Thoracic aorta (tissue), 2 donors: Measurements from ENCODE around the gene ST7. TPM values are rescaled to one million over a fixed set of nuclear protein-coding genes. Genes with fewer than 3 reads are reported as not detected.

Experiments used
- ATAC-seq: fragments of 150-250 bp; one replicate; pipeline ENCODE4 v1.8.0; 2017; ENCODE audit warnings: low read depth; ENCODE audit not compliant: insufficient number of reproducible peaks, low FRiP score
- DNase-seq: peaks from one replicate; pipeline ENCODE4 v3.0.0-alpha.2; 2020; ENCODE audit warnings: low spot score
- H3K27ac ChIP-seq, 2 donors: fragments of 200-600 bp; sonication (generic); 1 replicate in 1 of 2; 2 replicates in 1 of 2; pipeline ENCODE4 v1.5.1; 2016; ENCODE audit warnings: mild to moderate bottlenecking in 2 of 2, moderate library complexity in 2 of 2
- H3K27me3 ChIP-seq: fragments of 200-600 bp; sonication (generic); replicated peaks from 2 replicates; pipeline ENCODE4 v1.6.0; 2016; ENCODE audit warnings: mild to moderate bottlenecking; ENCODE audit not compliant: insufficient read depth
- H3K36me3 ChIP-seq: fragments of 200-600 bp; sonication (generic); one replicate; pipeline ENCODE4 v1.5.1; 2016
- H3K4me1 ChIP-seq, 2 donors: fragments of 200-600 bp; sonication (generic); 1 replicate in 1 of 2; 2 replicates in 1 of 2; pipeline versions ENCODE4 v1.5.1 to v1.6.0; 2016; ENCODE audit warnings: low read depth in 2 of 2, mild to moderate bottlenecking in 1 of 2; ENCODE audit not compliant: control insufficient read depth in 1 of 2
- H3K4me3 ChIP-seq: fragments of 200-600 bp; sonication (generic); 2 replicates; pipeline ENCODE4 v1.5.1; 2016; ENCODE audit warnings: mild to moderate bottlenecking
- H3K9me3 ChIP-seq: fragments of 200-600 bp; sonication (generic); 2 replicates; pipeline ENCODE4 v1.5.1; 2016
- total RNA-seq, 2 donors: library from RNA; depleted of rRNA; stranded (reverse); fragments of >200 nt; gene quantifications; one replicate each; pipeline versions ENCODE4 v1.1.0 to v1.2.3, GENCODE V29; 2016
- TF ChIP-seq, protein P1 (sequence below): fragments of 200-600 bp; sonication (generic); IDR thresholded peaks from one replicate; pipeline ENCODE4 v1.5.1; 2019; ENCODE audit warnings: antibody characterized with exemption

ST7 gene
- total RNA-seq, 2 donors from 2014 or later, result 29.8 to 56.2 TPM

DNA sequence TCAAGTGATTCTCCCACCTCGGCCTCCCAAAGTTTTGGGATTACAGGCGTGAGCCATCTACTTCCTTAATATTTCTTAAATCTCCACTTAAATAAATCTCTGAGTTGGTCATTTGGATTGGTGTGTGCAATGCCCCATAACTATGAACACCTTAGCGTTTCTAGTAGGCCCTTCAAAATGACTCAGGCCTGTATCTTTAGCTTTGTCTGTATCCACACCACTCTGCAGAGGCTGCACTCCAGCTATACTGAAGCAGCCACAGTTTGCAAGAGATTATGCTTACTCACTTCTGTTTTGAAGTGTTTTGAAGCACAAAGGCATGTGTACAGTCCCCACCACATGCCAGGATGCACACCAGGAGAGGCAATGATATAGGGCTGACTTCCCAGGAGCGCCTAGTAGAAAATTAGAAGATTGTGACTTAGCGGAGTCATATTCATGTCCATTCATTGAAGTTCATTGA lies 2.4 kb upstream of the ST7 start:
- TF ChIP-seq, protein P1, sequence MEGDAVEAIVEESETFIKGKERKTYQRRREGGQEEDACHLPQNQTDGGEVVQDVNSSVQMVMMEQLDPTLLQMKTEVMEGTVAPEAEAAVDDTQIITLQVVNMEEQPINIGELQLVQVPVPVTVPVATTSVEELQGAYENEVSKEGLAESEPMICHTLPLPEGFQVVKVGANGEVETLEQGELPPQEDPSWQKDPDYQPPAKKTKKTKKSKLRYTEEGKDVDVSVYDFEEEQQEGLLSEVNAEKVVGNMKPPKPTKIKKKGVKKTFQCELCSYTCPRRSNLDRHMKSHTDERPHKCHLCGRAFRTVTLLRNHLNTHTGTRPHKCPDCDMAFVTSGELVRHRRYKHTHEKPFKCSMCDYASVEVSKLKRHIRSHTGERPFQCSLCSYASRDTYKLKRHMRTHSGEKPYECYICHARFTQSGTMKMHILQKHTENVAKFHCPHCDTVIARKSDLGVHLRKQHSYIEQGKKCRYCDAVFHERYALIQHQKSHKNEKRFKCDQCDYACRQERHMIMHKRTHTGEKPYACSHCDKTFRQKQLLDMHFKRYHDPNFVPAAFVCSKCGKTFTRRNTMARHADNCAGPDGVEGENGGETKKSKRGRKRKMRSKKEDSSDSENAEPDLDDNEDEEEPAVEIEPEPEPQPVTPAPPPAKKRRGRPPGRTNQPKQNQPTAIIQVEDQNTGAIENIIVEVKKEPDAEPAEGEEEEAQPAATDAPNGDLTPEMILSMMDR, result no peak
- ATAC-seq (no peak), DNase-seq (no peak)
- Histone ChIP-seq H3K9me3 (no peaks in the 10 kb centered on the region), H3K36me3 (no peaks in the 10 kb centered on the region), H3K4me1 (peaks cover 22 to 39% of the 10 kb centered on the region in 2 donors), H3K27ac (peak overlapping the region; percentile 0 to 4), H3K27me3 (no peaks in the 10 kb centered on the region), H3K4me3 (no peak overlapping the region)

DNA sequence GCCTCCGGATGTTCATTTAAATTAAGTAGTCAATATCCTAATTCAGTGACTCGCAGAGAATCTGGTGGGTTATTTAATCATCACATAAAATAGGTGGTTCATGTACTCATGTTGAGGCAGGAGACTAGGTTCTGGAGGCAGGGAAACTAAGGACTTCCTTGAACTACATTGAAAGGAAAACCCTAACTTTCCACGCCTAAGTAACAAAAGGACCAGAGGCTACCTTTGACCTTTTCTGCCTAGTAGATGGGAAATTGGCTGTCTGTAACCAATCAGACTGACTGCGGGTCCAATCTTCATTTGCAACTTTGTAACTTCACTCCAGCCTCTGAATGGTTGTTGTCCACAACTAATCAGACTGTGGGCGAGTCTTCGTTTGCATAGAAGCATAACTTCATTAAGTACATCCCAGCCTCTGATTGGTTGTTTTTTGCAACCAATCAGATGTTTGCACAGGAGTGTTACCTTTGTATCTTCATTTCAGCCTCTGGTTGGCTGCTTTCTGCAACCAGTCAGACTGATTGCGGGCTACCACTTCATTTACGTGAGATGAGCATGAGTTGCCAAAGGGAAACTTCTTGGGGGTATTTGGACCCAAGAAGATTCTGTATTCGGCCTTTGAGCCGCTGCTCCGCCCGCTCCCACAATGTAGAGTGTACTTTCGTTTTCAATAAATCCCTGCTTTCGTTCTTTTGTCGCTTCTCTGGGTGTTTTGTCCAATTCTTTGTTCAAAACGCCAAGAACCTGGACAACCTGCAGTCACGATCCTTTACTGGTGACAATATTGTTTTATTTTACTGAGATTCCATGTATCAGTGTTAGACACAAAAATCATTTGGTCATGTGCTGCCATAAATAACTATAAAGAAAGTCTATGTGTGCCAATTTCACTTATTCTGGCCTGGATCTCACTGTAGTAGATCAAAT lies 1.7 kb upstream of the ST7 start:
- TF ChIP-seq, protein P1, result no peak
- H3K27me3 ChIP-seq, result no peaks in the 10 kb centered on the region
- no peaks in the 10 kb centered on the region for H3K36me3 ChIP-seq
- ATAC-seq (no peak), DNase-seq (no peak)
- peak overlapping the region; percentile 90 to 100 for H3K27ac ChIP-seq
- H3K4me3 ChIP-seq, result no peak overlapping the region
- H3K4me1 ChIP-seq, result peaks cover 28 to 46% of the 10 kb centered on the region in 2 donors
- H3K9me3 ChIP-seq, result no peaks in the 10 kb centered on the region

DNA sequence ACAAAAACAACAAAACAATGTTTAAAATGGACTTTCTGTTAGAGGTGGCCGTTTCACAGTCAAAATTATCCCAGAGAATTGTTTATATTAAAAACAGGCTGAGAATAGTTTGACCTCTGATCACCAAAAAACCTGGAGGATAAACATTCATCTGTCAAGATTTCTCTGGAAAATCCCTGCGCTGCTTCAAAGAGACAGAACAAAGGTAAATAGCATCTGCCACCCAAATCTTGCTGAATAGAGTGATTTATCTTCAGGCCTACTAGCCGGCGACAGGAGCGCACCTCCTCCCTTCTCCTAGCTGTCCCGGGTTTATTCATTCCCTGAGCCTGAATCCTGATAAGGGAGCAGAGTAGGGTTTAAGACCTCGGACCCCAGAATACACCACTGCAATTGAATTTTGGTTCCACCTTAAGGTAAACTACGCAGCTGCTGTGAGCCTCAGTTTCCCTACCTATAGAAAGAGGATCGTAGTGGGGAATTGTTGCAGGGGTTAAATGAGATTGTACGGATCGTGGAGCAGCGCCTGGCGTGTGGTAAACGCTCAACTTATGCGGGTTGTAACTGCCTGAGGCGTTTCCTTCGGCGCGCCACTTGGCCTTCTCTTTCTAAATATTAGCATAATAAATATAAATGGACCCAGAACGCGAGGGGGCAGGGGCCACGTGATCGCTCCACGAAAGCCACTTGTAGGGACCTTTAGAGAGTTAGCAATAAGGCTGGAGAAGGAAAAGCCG lies 498 bp upstream of the ST7 start:
- peak overlapping the region; percentile 90 to 100 for H3K27ac ChIP-seq
- no peaks in the 10 kb centered on the region for H3K36me3 ChIP-seq
- ATAC-seq (peak; percentile 13), DNase-seq (peak; percentile 25)
- H3K27me3 ChIP-seq, result no peaks in the 10 kb centered on the region
- TF ChIP-seq, protein P1, result no peak
- no peaks in the 10 kb centered on the region for H3K9me3 ChIP-seq
- H3K4me1 ChIP-seq, result peaks cover 28 to 57% of the 10 kb centered on the region in 2 donors
- peak overlapping the region; percentile 98 for H3K4me3 ChIP-seq

DNA sequence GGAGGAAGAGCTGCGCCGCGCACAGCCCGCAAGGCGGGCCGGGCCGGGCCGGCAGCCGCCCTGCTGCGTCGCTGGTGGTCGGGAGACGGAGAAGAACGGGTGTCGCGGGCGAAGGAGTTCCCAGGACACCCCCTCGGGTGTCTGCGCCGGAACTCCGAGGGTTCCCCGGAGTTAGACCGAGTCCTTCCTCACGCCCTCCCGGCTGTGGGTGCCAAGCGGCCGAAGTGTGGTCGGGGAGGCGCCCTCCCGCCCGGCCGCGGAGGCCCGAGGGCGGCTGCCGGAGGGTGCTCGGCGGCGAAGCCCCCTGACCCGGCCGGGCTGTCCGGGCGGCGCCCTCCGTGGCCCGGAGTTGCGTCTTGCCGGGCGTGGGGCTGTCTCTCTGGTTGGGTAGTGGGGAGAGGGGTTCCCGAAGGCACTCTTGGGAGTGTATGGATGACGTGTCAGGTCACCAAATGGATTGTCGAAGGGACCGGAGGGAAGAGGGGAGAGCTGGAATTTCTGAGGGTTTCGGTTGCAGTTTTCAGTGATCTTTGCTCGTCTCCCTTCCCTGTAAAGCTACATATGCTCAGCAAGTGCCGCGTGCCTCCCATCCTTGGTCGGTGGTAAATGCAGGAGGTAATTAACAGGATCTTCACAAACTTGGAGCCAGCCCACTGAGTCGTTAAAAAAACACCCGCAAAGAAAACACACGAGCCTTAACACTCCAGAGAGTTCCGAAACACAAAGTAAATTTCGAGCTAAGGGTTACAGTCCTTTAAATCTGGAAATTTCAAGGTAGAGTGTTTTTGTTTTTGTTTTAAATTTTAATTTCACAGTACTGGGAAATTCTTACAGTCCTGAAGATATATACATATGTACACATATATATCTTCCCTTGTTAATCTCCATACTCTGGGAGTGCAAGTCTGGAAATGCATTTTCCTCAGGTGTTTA lies 871 bp downstream of the ST7 start:
- peak; percentile 86 for ATAC-seq
- H3K9me3 ChIP-seq, result no peaks in the 10 kb centered on the region

More for the DNA sequence above, 871 bp downstream of the ST7 start:
- no peaks in the 10 kb centered on the region for H3K27me3 ChIP-seq
- no peaks in the 10 kb centered on the region for H3K36me3 ChIP-seq
- DNase-seq, result peak; percentile 26
- H3K4me3 ChIP-seq, result peak overlapping the region; percentile 98
- TF ChIP-seq, protein P1, result no peak
- peaks cover 24 to 49% of the 10 kb centered on the region in 2 donors for H3K4me1 ChIP-seq
- peak overlapping the region; percentile 99 to 100 for H3K27ac ChIP-seq
